ENCODE results near the gene LILRA2.
"Not testable (repeated sequence)": the region's sequence is repeated elsewhere in the genome, so short reads cannot be mapped to it uniquely, and the experiment has no call there.

The LILRA2 gene

GRCh38 chr19:54571715-54572615 lies 1.6 kb upstream of the LILRA2 start:
- not testable (repeated sequence) for DNase-seq (ENCODE audit: low spot score)

DNA sequence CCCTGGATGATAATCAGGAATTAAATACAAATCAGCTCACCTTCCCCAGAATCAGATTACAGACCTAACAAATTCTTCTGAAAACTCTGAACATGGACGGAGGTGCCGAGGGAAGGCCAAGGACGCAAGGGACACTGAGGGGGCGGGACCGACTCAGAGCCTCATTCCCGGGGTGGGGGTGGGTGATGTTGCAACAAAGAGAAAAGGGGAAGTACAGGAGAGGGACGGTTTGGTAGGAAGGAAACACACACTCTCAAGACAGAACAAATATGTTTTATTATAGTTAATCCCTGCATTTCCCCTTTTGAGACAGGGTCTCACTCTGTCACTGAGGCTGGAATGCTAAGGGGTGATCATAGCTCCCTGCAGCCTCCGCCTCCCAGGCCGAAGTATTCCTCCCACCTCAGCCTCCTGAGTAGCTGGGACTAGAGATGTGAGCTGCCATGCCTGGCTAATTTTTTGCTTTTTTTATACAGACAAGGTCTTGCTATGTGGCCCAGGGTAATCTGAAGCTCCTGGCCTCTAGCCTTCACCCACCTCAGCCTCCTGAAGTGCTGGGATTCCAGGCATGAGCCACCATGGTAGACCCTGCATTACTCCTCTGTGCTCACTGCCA lies 786 bp upstream of the LILRA2 start:
- no peak for DNase-seq (ENCODE audit: low spot score)

DNA sequence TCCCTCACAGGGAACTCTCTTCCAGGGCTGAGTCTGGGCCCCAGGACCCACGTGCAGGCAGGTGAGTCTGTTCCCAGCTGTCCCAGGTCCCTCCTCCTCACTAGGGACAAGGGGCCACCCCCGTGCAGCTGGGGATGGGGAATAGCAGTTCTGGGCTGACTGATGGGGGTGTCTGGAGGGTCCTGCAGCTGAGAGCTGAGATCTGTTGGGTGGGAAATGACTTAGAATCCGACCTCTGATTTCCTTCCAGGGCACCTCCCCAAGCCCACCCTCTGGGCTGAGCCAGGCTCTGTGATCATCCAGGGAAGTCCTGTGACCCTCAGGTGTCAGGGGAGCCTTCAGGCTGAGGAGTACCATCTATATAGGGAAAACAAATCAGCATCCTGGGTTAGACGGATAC lies 461 bp downstream of the LILRA2 start:
- no peak for DNase-seq (ENCODE audit: low spot score)

DNA sequence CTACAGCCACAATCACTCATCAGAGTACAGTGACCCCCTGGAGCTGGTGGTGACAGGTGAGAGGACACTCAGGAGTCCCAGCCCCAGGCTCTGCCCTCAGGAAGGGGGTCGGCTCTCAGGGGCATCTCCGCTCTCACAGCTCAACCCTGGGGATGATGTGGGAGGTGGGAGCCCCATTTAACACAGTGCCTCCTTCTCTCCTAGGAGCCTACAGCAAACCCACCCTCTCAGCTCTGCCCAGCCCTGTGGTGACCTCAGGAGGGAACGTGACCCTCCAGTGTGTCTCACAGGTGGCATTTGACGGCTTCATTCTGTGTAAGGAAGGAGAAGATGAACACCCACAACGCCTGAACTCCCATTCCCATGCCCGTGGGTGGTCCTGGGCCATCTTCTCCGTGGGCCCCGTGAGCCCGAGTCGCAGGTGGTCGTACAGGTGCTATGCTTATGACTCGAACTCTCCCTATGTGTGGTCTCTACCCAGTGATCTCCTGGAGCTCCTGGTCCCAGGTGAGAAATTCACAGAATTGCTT lies 1.0 kb downstream of the LILRA2 start:
- DNase-seq (ENCODE audit: low spot score), result no peak

DNA sequence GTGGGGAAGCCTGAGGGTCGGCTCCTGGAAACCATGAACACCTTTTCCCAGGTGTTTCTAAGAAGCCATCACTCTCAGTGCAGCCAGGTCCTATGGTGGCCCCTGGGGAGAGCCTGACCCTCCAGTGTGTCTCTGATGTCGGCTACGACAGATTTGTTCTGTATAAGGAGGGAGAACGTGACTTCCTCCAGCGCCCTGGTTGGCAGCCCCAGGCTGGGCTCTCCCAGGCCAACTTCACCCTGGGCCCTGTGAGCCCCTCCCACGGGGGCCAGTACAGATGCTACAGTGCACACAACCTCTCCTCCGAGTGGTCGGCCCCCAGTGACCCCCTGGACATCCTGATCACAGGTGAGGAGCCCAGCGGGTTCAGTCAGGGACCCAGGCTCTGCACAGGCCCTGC lies 1.6 kb downstream of the LILRA2 start:
- DNase-seq (ENCODE audit: low spot score), result not testable (repeated sequence)

DNA sequence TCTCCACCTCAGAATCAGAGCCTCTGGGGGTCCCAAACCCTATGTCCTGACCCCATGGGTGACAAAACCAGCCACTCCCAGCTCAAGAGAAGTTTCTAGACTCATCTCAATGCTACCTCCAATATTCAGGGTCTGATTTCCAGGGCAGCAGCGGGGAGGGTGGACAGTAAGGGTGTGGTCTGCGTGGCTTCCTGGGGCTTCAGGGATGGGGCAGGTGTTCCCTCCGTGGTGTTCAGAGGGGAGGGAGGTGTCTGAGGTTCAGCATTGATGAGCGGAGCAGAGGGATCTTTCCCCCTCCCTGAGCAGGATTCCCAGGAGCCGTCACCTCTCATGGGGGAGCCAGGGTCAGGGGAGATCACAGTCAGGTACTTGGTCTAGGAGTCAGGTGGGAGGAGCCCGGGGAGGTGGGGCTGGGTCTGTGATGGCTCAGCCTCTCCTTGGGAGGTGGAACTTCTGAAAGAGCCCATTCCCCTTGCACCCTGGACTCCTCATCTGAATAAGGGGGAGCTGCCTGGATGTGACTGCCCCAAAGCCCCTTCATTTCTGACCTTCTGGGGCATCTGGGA lies 2.9 kb downstream of the LILRA2 start:
- DNase-seq (ENCODE audit: low spot score), result no peak

DNA sequence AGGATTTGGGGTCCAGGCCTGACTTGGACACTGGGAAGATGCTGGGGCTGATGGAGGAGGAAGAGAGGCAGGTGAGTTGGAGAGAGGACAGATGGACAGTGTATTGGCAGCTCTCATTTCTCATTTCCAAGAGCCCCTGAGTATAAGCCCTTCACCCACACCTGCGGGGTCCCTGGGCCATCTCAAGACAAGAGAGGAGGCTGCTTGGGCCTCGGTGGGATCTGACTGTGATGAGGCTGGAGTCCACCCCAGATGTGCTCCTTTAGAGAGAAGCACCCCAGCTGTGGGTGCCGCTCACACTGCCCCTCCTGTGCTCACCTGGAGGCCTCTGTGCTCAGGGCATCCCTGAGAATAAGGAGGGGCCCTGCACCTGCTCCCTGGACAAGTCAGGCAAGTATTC lies 3.7 kb downstream of the LILRA2 start:
- DNase-seq (ENCODE audit: low spot score), result no peak

GRCh38 chr19:54578268-54578667 lies 4.7 kb downstream of the LILRA2 start:
- not testable (repeated sequence) for DNase-seq (ENCODE audit: low spot score)

GRCh38 chr19:54586397-54586796 lies 12.8 kb downstream of the LILRA2 start:
- no peak for DNase-seq (ENCODE audit: low spot score)

DNA sequence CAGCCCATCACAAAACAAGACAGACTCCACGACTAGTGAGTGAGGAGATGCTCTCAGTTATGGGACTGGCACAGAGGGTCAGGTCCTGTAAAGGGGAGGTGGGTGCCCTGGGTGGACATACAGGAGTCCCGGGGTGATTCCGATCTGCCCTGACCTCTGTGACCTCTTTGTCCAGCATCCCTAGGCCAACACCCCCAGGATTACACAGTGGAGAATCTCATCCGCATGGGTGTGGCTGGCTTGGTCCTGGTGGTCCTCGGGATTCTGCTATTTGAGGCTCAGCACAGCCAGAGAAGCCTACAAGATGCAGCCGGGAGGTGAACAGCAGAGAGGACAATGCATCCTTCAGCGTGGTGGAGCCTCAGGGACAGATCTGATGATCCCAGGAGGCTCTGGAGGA lies 13.4 kb downstream of the LILRA2 start:
- no peak for DNase-seq (ENCODE audit: low spot score)

DNA sequence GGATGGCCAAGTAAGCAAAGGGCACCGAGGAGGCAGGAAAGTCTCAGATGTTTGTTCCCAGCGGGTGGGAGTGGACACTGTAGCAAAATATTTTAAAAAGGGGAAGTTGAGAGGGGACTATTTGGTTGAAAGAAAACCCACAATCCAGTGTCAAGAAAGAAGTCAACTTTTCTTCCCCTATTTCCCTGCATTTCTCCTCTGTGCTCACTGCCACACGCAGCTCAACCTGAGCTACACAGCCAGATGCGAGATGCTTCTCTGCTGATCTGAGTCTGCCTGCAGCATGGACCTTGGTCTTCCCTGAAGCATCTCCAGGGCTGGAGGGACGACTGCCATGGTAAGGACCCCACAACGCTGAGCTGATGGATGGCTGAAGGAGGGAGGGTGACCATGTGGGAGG lies 19.9 kb downstream of the LILRA2 start, which contains the start of gene LILRA1:
LILRA1 (plus strand) TSS at position 188 of the 400 bp plus-strand sequence. CDS start 613 bp downstream, outside the sequence.
- not testable (repeated sequence) for DNase-seq (ENCODE audit: low spot score)

- DNase-seq (ENCODE audit: low spot score), result not testable (repeated sequence)
Observed at GRCh38 chr19:54593931-54594626, 20.5 kb downstream of the LILRA2 start.

GRCh38 chr19:54594737-54595136 lies 21.1 kb downstream of the LILRA2 start:
- no peak for DNase-seq (ENCODE audit: low spot score)

DNA sequence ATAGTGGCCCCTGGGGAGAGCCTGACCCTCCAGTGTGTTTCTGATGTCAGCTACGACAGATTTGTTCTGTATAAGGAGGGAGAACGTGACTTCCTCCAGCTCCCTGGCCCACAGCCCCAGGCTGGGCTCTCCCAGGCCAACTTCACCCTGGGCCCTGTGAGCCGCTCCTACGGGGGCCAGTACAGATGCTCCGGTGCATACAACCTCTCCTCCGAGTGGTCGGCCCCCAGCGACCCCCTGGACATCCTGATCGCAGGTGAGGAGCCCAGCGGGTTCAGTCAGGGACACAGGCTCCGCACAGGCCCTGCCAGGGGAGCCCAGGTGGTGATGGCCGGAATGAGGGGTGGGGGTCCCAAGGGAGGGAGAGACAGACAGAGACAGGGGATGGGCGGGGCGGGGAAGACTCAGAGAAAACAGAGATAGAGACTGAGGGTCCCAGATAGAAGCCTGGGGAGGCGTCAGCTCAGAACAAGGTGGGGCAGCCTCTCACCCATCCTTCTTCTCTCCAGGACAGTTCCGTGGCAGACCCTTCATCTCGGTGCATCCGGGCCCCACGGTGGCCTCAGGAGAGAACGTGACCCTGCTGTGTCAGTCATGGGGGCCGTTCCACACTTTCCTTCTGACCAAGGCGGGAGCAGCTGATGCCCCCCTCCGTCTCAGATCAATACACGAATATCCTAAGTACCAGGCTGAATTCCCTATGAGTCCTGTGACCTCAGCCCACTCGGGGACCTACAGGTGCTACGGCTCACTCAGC lies 22.3 kb downstream of the LILRA2 start:
- DNase-seq (ENCODE audit: low spot score), result not testable (repeated sequence)

DNA sequence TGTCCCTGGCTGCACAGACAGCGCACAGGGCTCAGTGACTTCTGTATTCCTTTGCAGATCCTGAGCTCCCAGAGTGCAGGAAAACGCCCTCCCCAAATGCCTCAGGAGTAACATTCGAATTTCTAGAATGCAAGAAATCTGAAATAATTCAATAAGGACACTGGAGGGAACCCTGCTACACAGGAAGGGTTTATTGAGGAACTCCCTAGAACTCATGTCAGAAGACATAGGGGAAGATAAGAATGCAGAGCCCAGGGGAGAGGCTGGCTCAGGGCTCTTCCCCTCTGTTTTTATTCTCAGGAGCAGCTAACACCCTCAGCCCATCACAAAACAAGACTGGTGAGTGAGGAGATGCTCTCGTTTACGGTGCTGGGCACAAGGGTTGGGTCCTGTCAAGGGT lies 26.6 kb downstream of the LILRA2 start:
- no peak for DNase-seq (ENCODE audit: low spot score)

- DNase-seq (ENCODE audit: low spot score), result no peak
Observed at GRCh38 chr19:54606230-54606629, 32.6 kb downstream of the LILRA2 start.

DNA sequence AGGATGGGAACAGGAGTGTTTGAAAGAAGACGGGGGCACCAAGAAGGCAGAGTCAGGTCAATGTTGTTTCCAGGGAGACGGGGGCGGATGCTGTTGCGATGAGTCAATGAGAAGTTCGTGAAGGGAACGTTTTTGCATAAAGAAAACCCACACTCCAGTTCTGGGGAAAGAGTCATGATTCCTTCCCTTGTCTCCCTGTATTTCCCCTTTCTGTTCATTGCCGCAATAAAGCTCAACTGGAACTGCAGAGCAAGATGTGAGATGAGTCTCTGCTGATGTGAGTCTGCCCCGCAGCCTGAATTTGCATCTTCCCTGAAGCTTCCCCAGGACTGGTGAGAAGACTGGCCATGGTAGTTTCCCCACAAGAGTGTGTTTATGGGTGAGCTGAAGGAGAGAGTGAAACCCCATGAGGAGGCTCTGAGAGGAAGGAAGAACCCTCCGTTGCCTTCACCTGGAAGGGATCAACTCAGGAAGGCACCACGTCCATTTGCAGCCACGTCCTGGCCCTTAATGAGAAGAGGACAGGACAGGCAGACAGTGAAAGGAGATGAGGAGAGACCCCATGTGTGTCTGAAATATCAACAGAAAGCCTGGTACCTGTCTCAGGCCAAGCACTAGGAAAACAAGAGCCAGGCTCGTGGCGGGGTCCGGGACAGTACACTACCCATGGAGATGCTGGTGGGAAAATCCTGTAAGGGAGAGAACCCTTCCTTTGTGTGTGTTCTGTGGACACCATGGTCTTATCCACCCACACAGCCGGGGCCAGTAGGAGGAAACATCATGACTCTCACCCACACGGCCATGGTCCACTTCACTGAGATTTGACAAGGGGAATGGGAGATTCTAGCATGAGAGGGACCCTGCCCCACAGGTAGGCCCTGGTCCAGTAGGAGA lies 33.5 kb downstream of the LILRA2 start:
- no peak for DNase-seq (ENCODE audit: low spot score)

GRCh38 chr19:54607785-54608150 lies 34.2 kb downstream of the LILRA2 start:
- DNase-seq (ENCODE audit: low spot score), result no peak

GRCh38 chr19:54608205-54608604 lies 34.6 kb downstream of the LILRA2 start:
- no peak for DNase-seq (ENCODE audit: low spot score)

- DNase-seq (ENCODE audit: low spot score), result no peak
Observed at GRCh38 chr19:54608792-54609191, 35.2 kb downstream of the LILRA2 start.

Measured in CD4-positive, alpha-beta T cell treated with Interleukin-6 at 100 ng/mL for 8 hours (primary cell).